Sigmoid colon (tissue), 7 donors: Measurements from ENCODE around the gene TIMELESS. TPM values are rescaled to one million over a fixed set of nuclear protein-coding genes. Genes with fewer than 3 reads are reported as not detected.

Experiments used
- DNase-seq: peaks from one replicate; pipeline ENCODE4 v3.0.0-alpha.2; 2019
- H3K27ac ChIP-seq, 4 donors: fragments of 200-600 bp; sonication (generic); one replicate each; pipeline ENCODE4 v1.5.1; 2016 to 2019; ENCODE audit warnings: mild to moderate bottlenecking in 1 of 4
- H3K27me3 ChIP-seq, 3 donors: fragments of 200-600 bp; sonication (generic); one replicate each; pipeline ENCODE4 v1.5.1; 2019; ENCODE audit warnings: mild to moderate bottlenecking in 1 of 3
- H3K36me3 ChIP-seq, 4 donors: fragments of 200-600 bp; sonication (generic); one replicate each; pipeline ENCODE4 v1.5.1; 2016 to 2019
- H3K4me1 ChIP-seq, 4 donors: fragments of 200-600 bp; sonication (generic); one replicate each; pipeline ENCODE4 v1.5.1; 2017 to 2019
- H3K4me3 ChIP-seq, 4 donors: fragments of 200-600 bp; sonication (generic); one replicate each; pipeline ENCODE4 v1.5.1; 2017 to 2019; ENCODE audit warnings: mild to moderate bottlenecking in 2 of 4, moderate library complexity in 1 of 4
- H3K9me3 ChIP-seq, 4 donors: fragments of 200-600 bp in 3 of 4; sonication (generic) in 3 of 4; one replicate each; pipeline versions ENCODE4 v1.5.1 to v1.6.1; 2013 to 2019
- CTCF ChIP-seq, 4 experiments: fragments of 450-650 bp in 3 of 4; fragments of 200-600 bp in 1 of 4; IDR thresholded peaks; one replicate each; pipeline ENCODE4 v1.5.1; 2016 to 2019; ENCODE audit warnings: antibody characterized with exemption in 4 of 4, mild to moderate bottlenecking in 3 of 4, moderate library complexity in 2 of 4
- EP300 ChIP-seq, 4 donors: sonication (generic); formaldehyde crosslinking; IDR thresholded peaks; one replicate each; pipeline ENCODE4 v1.6.1; 2017; ENCODE audit warnings: antibody characterized with exemption in 4 of 4
- POLR2A ChIP-seq, 2 donors: fragments of 450-650 bp; IDR thresholded peaks; one replicate each; pipeline ENCODE4 v1.6.1; 2016; ENCODE audit warnings: antibody characterized with exemption in 2 of 2, mild to moderate bottlenecking in 2 of 2, moderate library complexity in 2 of 2
- POLR2AphosphoS5 ChIP-seq, 4 donors: sonication (generic); formaldehyde crosslinking; IDR thresholded peaks; one replicate each; pipeline ENCODE4 v1.6.1; 2017; ENCODE audit warnings: antibody characterized with exemption in 4 of 4
- WGBS, 2 donors: extraction: QIAGEN DNeasy Blood & Tissue Kit; methylation state at CpG; one replicate each; pipeline ENCODE4 v1.1.7; 2013; 5-methylcytosine and 5-hydroxymethylcytosine counted together
- intact Hi-C: fragments of 100-400 bp; cut with DNase I; formaldehyde crosslinking; loops from one replicate; pipeline ENCODE4 v1.15.1; 2023
- polyA plus RNA-seq, 3 donors: library from polyadenylated mRNA; stranded (reverse); fragments of 200-250 nt; gene quantifications; one replicate each; pipeline ENCODE4 v1.2.3, GENCODE V29; 2013
- total RNA-seq, 4 donors: library from RNA; depleted of rRNA; stranded (reverse); fragments of >200 nt; gene quantifications; one replicate each; pipeline ENCODE4 v1.1.0, GENCODE V29; 2016
- donor health status: healthy with polysubstance abuse.
- donor health status: Bipolar disorder and iron deficiency.
- donor health status: healthy.

Gene TIMELESS
- total and polyA plus RNA-seq, 7 donors, result 1.8 to 15.3 (median 3.2) TPM

DNA sequence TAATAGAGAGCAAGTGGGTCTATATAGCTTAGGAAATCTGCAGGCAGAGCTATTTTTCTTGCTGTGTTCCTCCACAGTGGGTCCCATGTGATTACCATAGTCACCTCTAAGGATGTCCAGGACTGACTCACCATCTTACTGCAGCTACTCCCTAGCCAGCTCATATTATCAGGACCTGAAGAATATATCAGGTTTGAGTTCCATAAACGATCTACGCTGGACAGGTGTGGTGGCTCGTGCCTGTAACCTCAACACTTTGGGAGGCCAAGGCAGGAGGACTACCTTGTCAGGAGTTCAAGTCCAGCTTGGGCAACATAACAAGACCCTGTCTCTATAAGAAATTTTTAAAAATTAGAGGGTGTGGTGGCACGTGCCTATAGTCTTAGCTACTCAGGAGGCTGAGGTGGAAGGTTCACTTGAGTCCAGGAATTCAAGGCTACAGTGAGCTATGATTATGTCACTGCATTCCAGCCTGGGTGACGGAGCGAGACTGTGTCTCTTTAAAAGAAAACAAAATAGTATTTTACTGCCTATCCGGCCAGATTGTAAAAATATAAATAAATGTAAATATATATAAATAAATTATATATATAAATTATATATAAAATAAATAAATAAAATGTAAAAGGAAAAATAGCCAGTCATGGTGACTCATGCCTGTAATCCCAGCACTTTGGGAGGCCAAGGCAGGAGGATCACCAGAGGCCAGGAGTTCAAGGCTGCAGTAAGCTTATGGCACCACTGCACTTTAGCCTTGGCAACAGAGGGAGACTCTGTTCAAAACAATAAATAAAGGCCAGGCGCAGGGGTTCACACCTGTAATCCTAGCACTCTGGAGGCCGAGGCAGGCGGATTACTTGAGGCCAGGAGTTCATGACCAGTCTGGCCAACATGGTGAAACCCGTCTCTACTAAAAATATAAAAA is 12.3 kb upstream of the TIMELESS start:
- intact Hi-C loops, result loop anchor here (10.0 kb wide), 1 partner anchor 337 kb away; the partner anchor contains the start of gene ESYT1
- Histone ChIP-seq H3K27me3 (no peaks in the 10 kb centered on the region), H3K9me3 (no peaks in the 10 kb centered on the region), H3K4me3 (no peak overlapping the region), H3K4me1 (peaks cover 0 to 4% (median 0%) of the 10 kb centered on the region in 4 donors), H3K27ac (no peak overlapping the region), H3K36me3 (no peaks in the 10 kb centered on the region)
- WGBS, 2 donors, result 79 to 89% methylated on average over 11 of the region's 11 CpGs
- DNase-seq, result peak; percentile 41
- TF ChIP-seq EP300 (IDR thresholded peaks at IDR 0.05), result no peak
- no peak for TF ChIP-seq POLR2AphosphoS5 (IDR thresholded peaks at IDR 0.05)
- TF ChIP-seq CTCF (IDR thresholded peaks at IDR 0.05), result no peak

GRCh38 chr12:56457817-56458216 is 8.6 kb upstream of the TIMELESS start:
- Histone ChIP-seq H3K4me3 (no peak overlapping the region), H3K27ac (no peak overlapping the region), H3K9me3 (no peaks in the 10 kb centered on the region), H3K4me1 (no peaks in the 10 kb centered on the region), H3K36me3 (no peaks in the 10 kb centered on the region), H3K27me3 (no peaks in the 10 kb centered on the region)
- no peak for DNase-seq
- intact Hi-C loops, result no loop called here
- TF ChIP-seq POLR2A (IDR thresholded peaks at IDR 0.05), result no peak
- no peak for TF ChIP-seq POLR2AphosphoS5 (IDR thresholded peaks at IDR 0.05)
- TF ChIP-seq CTCF (IDR thresholded peaks at IDR 0.05), result no peak
- no peak for TF ChIP-seq EP300 (IDR thresholded peaks at IDR 0.05)
- 83 to 94% methylated on average over 4 of the region's 4 CpGs for WGBS, 2 donors

- Histone ChIP-seq H3K27me3 (no peaks in the 10 kb centered on the region), H3K9me3 (no peaks in the 10 kb centered on the region), H3K36me3 (no peaks in the 10 kb centered on the region), H3K27ac (no peak within 1 kb of the TSS), H3K4me1 (peaks cover 0 to 5% (median 0%) of the 10 kb centered on the region in 4 donors), H3K4me3 (no peak within 1 kb of the TSS)
- intact Hi-C loops, result no loop called here
- TF ChIP-seq POLR2AphosphoS5 (IDR thresholded peaks at IDR 0.05) (no peak), CTCF (IDR thresholded peaks at IDR 0.05) (no peak), EP300 (IDR thresholded peaks at IDR 0.05) (no peak), POLR2A (IDR thresholded peaks at IDR 0.05) (no peak)
- 89 to 91% methylated on average over 5 of the region's 5 CpGs for WGBS, 2 donors
- DNase-seq, result no peak
These were observed 5.3 kb upstream of the TIMELESS start, which contains the start of gene MIP for GRCh38 chr12:56454557-56454956. Gene MIP (minus strand): TSS chr12:56454657. CDS start chr12:56454613, 44 bp downstream.

GRCh38 chr12:56451147-56451546 is 1.9 kb upstream of the TIMELESS start:
- Histone ChIP-seq H3K9me3 (no peaks in the 10 kb centered on the region), H3K36me3 (no peaks in the 10 kb centered on the region), H3K4me3 (no peak overlapping the region), H3K27ac (no peak overlapping the region), H3K4me1 (peaks cover 0 to 13% (median 3%) of the 10 kb centered on the region in 4 donors), H3K27me3 (no peaks in the 10 kb centered on the region)
- TF ChIP-seq POLR2A (IDR thresholded peaks at IDR 0.05) (no peak), POLR2AphosphoS5 (IDR thresholded peaks at IDR 0.05) (no peak), EP300 (IDR thresholded peaks at IDR 0.05) (no peak), CTCF (IDR thresholded peaks at IDR 0.05) (no peak)
- DNase-seq, result no peak
- intact Hi-C loops, result no loop called here
- 73 to 74% methylated on average over 5 of the region's 5 CpGs for WGBS, 2 donors
